ENCODE results near the gene EPAS1. TPM values are rescaled to one million over a fixed set of nuclear protein-coding genes. Genes with fewer than 3 reads are reported as not detected.

EPAS1 gene
- total and polyA plus RNA-seq, 2 of the 13 experiments (the other 11 are each of a cell fraction or from before 2014, with no cell fraction given): 47.1 to 182 TPM

DNA sequence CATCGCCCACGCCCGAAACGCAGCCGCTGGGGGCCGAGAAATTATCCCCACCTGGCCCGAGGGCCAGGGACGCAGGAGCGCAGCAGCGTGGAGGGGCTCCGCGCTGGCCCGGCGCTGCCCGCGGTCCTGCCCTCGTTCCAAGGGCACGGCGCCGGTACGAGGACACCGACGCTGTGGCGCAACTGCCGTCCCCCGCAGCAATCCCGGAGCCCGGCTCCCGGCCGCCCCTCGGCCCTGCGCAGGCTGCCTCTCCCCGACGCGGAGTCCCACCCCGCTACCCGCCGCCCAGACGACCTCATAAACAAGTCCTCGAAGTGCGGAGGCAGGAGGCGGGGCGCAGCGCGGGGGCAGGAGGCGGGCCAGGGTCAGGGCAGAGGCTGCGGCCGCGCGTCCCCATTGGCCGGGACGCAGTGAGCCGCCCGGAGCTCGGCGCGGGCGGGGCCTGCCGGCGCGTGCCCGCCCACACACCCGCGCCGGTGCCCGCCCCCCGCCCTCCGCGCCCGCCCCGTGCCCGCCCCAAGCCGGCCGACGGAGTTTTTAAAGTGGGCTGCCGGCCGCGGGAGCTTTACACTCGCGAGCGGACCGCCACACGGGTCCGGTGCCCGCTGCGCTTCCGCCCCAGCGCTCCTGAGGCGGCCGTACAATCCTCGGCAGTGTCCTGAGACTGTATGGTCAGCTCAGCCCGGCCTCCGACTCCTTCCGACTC, at the start of gene EPAS1 (continued):
- TF ChIP-seq SP1 (IDR thresholded peaks at IDR 0.05) (no peak), SP1 (CRISPR knock-in tag; IDR thresholded peaks at IDR 0.05) (peak; percentile 83), MYNN (CRISPR knock-in tag; IDR thresholded peaks at IDR 0.05; ENCODE audit: low read depth) (0 out of 2 replicates have a peak, but pooled peaks have one; percentile 27), ZNF788 (CRISPR knock-in tag; IDR thresholded peaks at IDR 0.05; ENCODE audit: borderline replicate concordance) (peak; percentile 30; the same call in 1 of the 2 replicates), ZNF773 (CRISPR knock-in tag; IDR thresholded peaks at IDR 0.05; ENCODE audit: borderline replicate concordance) (0 out of 2 replicates have a peak, but pooled peaks have one; percentile 39), ISX (CRISPR knock-in tag; conservative IDR thresholded peaks at IDR 0.05) (no peak), ARHGAP35 (CRISPR knock-in tag; IDR thresholded peaks at IDR 0.05; ENCODE audit: borderline replicate concordance) (peak; percentile 74), ZNF44 (CRISPR knock-in tag; IDR thresholded peaks at IDR 0.05) (0 out of 2 replicates have a peak, but pooled peaks have one; percentile 61), NR2F6 (IDR thresholded peaks at IDR 0.05) (peak; percentile 17; the same call in 1 of the 2 replicates), NR2F6 (CRISPR knock-in tag; IDR thresholded peaks at IDR 0.05) (peak; percentile 80; the same call in 1 of the 2 replicates), GFI1 (CRISPR knock-in tag; IDR thresholded peaks at IDR 0.05; ENCODE audit: borderline replicate concordance) (peak; percentile 83; the same call in 1 of the 2 replicates), ZMYM4 (CRISPR knock-in tag; IDR thresholded peaks at IDR 0.05) (peak; percentile 82), MED8 (CRISPR knock-in tag; IDR thresholded peaks at IDR 0.05; ENCODE audit: insufficient replicate concordance) (peak; percentile 52), ZNF850 (CRISPR knock-in tag; conservative IDR thresholded peaks at IDR 0.05) (0 out of 2 replicates have a peak, but pooled peaks have one; percentile 51), SNAI1 (CRISPR knock-in tag; IDR thresholded peaks at IDR 0.05; ENCODE audit: borderline replicate concordance) (peak; percentile 44; the same call in 1 of the 2 replicates)
- TF ChIP-seq, protein P1, sequence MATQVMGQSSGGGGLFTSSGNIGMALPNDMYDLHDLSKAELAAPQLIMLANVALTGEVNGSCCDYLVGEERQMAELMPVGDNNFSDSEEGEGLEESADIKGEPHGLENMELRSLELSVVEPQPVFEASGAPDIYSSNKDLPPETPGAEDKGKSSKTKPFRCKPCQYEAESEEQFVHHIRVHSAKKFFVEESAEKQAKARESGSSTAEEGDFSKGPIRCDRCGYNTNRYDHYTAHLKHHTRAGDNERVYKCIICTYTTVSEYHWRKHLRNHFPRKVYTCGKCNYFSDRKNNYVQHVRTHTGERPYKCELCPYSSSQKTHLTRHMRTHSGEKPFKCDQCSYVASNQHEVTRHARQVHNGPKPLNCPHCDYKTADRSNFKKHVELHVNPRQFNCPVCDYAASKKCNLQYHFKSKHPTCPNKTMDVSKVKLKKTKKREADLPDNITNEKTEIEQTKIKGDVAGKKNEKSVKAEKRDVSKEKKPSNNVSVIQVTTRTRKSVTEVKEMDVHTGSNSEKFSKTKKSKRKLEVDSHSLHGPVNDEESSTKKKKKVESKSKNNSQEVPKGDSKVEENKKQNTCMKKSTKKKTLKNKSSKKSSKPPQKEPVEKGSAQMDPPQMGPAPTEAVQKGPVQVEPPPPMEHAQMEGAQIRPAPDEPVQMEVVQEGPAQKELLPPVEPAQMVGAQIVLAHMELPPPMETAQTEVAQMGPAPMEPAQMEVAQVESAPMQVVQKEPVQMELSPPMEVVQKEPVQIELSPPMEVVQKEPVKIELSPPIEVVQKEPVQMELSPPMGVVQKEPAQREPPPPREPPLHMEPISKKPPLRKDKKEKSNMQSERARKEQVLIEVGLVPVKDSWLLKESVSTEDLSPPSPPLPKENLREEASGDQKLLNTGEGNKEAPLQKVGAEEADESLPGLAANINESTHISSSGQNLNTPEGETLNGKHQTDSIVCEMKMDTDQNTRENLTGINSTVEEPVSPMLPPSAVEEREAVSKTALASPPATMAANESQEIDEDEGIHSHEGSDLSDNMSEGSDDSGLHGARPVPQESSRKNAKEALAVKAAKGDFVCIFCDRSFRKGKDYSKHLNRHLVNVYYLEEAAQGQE (IDR thresholded peaks at IDR 0.05; ENCODE audit: borderline replicate concordance in 1 of 2, low read depth in 1 of 2, low read length in 2 of 2): peak in 1 of 2 experiments; percentile 82; a peak in 2 of 4 replicates
- TF ChIP-seq, protein P2, sequence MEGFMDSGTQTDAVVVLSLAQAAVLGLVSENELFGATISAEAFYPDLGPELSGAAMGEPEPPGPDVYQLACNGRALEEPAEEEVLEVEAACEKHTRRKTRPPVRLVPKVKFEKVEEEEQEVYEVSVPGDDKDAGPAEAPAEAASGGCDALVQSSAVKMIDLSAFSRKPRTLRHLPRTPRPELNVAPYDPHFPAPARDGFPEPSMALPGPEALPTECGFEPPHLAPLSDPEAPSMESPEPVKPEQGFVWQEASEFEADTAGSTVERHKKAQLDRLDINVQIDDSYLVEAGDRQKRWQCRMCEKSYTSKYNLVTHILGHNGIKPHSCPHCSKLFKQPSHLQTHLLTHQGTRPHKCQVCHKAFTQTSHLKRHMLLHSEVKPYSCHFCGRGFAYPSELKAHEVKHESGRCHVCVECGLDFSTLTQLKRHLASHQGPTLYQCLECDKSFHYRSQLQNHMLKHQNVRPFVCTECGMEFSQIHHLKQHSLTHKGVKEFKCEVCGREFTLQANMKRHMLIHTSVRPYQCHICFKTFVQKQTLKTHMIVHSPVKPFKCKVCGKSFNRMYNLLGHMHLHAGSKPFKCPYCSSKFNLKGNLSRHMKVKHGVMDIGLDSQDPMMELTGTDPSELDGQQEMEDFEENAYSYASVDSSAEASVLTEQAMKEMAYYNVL (CRISPR knock-in tag; IDR thresholded peaks at IDR 0.05; ENCODE audit: borderline replicate concordance): 0 out of 2 replicates have a peak, but pooled peaks have one; percentile 74
- TF ChIP-seq, protein P3, sequence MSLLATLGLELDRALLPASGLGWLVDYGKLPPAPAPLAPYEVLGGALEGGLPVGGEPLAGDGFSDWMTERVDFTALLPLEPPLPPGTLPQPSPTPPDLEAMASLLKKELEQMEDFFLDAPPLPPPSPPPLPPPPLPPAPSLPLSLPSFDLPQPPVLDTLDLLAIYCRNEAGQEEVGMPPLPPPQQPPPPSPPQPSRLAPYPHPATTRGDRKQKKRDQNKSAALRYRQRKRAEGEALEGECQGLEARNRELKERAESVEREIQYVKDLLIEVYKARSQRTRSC (CRISPR knock-in tag; IDR thresholded peaks at IDR 0.05; ENCODE audit: low read depth): no peak
